GM18511 (cell line): ENCODE data around the gene TUFT1.
"Not testable (repeated sequence)": the region's sequence is repeated elsewhere in the genome, so short reads cannot be mapped to it uniquely, and the experiment has no call there.

Experiments used
- ATAC-seq: cut with Tn5 transposase; IDR thresholded peaks from one replicate; pipeline ENCODE4 v1.9.1; 2021; ENCODE audit warnings: mild to moderate bottlenecking, moderate library complexity; ENCODE audit not compliant: unreplicated experiment

The TUFT1 gene

DNA sequence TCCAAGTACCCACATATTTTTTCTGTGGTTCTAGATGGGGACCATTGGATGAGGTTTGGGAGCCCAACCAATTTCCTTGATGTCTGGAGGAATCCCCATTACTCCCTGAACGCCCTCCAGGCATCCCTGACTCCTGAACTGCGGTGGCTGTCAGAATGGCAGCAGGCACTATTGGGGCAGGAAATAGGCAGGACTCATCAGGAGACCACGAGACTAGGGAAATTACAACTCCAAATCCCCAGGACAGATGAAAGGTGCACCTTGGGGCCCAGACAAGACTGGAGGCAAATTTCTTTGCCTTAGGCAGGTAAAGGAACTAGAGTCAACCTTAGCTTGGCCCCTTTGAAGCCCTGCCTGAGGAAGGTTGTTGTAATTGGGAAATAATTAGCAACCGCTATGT is 27.8 kb upstream of the TUFT1 start:
- no peak for ATAC-seq

DNA sequence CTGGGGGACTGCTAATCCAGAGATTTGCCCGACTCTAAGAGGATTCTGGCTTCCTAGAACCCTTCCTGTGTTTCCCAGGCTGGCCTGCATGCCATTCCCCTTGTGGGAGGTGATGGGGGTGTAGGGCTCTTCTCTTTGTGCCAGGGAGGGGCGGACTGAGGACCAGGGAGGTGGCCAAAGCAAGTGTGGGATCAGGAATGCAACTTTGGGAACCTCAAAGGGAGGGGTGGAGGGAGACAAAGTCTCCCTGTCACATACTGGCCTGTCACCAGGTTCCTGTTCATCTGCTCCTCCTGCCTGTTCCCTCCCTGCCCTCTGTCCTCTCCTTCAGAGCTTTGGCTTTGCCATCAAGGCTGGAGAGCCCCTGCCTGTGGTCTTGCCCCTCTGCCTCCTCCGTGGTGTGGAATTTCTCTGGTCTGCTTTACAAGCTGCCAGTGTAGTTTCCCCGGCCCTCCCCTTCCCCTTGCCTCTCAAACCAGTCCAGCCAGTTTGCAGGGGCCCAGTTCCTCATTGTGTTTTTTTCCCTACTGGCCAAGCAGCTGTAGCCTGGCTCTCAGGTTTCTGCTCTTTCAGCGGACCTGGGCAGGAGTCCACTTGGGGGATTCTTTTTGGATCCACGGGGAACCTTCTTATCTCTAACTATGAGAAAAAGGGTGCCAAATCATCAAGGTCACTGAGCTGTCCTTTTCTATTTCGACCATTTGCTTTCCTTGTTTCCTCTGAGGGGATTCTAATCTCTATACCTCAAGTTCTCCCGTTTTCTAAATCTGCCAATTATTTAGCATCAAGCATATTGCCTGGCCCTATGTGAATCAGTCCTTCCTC is 27.1 kb upstream of the TUFT1 start:
- no peak for ATAC-seq

DNA sequence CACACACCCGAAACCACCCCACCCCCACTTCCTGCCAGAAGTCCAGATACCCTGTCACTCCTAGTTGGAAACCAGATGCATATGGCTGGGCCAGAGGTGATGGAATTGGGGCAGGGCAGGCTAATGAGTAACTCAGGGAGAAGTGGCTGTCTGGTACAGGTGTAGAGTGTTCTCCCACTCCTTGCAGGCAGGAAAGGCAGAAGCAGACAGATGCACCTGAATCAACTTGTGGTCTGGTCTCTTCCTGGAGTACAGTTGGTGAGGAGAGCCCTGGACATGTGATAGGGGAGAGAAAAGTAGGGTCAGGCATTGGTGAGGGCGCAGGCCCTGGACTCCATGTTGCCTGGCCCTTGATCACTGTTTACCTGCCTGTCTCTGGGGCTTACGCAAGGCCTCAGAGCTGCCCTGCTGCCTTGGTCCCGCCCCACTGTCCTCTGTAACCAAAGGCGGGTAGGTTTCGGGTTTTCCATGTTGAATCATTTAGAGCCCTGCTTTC is 26.4 kb upstream of the TUFT1 start:
- no peak for ATAC-seq

DNA sequence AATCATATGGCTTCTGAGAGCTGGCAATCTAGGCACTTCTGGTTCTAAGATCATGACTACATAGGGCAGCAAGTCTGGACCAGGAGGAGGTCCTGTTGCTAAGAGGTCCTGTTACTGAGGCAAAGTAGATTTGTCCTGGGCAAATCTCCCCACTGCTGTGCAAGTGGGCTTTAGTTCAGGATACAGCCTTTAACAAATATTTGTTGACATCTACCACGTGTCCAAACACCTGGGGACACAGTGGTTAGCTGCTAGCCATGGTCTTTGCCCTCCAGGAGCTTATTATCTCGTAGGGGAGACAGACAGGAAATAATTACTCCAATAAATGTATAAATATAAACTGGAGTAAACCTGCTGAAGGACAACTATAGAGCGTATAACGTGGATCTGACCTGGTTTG is 25.7 kb upstream of the TUFT1 start:
- no peak for ATAC-seq

DNA sequence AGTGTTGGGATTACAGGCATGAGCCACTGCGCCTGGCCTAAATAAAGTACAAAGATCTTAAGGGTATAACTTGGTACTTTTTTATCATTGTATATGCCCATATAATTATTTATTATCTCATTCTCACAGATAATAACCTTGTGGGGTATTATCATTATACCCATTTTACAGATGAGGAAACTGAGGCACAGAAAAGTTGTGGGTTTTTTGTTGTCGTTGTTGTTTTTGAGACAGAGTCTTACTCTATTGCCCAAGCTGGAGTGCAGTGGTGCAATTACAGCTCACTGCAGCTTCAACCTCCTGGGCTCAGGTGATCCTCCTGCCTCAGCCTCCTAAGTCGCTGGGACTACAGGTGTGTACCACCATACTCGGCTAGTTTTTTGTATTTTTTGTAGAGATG is 24.8 kb upstream of the TUFT1 start:
- no peak for ATAC-seq

DNA sequence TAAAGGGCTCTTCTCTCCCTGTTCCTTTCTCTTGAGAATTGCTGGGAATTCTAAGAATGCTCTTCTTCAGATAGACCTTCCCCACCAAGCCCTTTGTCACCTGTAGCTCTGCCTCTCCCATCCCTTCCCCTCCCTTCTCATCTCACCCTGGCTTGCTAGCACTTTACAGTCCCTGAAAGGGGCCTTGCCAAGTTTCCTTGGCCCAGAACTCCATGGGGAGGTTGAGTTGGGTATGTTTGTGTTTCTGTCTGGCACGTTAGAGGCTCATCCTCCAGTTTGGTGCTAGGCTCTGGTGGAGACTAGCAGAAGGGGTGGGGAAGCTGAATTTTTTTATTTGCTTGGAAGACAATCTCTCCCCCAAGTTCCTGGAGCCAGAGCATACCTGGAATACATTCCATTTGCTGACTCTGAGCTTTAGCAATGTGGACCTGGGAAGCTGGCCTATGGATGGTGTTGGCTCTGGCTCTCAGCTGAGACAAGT is 24.0 kb upstream of the TUFT1 start:
- no peak for ATAC-seq

DNA sequence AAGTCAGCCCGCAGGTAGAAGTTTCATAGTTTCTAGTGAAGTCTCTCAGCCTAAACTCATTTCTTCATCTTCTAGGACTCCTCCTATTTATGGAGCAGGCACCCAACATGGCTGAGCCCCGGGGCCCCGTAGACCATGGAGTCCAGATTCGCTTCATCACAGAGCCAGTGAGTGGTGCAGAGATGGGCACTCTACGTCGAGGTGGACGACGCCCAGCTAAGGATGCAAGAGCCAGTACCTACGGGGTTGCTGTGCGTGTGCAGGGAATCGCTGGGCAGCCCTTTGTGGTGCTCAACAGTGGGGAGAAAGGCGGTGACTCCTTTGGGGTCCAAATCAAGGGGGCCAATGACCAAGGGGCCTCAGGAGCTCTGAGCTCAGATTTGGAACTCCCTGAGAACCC is 21.7 kb upstream of the TUFT1 start:
- no peak for ATAC-seq

DNA sequence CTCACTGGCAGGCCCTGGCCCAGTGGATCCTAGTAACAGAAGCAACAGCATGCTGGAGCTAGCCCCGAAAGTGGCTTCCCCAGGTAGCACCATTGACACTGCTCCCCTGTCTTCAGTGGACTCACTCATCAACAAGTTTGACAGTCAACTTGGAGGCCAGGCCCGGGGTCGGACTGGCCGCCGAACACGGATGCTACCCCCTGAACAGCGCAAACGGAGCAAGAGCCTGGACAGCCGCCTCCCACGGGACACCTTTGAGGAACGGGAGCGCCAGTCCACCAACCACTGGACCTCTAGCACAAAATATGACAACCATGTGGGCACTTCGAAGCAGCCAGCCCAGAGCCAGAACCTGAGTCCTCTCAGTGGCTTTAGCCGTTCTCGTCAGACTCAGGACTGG is 21.2 kb upstream of the TUFT1 start:
- no peak for ATAC-seq

DNA sequence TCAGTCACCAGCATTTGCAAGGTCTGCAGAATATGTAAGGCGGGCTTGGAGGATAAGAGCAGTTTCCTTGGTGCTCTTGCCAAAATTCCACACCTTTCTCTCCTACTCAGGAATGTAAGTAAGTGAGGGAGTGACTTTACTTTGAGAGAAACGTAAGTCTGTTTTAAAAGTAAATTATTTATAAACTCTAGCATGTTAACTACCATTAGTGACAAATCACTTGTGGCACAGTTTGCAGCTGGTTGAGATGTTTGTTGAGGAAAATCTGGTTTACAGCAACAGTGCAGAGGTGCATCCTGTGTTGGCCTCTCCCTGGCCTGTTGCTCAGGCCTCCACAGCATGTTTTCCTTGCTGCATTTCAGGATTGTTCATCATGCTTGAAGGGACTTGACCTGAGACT is 20.4 kb upstream of the TUFT1 start:
- no peak for ATAC-seq

DNA sequence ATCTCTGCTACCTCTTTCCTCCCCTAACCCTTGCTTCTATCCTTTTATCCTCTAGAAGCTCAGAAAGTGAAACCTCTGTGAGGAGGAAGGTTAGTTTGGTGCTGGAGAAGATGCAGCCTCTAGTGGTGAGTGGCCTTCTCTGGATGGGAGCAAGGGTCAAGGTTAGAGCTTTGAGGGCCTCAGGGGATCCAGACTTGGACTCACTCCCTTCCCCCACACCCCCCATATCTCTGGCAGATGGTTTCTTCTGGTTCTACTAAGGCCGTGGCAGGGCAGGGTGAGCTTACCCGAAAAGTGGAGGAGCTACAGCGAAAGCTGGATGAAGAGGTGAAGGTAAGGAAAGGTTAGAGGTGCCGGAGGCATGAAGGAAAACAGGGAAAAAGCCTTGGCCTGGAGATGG is 19.8 kb upstream of the TUFT1 start:
- no peak for ATAC-seq

DNA sequence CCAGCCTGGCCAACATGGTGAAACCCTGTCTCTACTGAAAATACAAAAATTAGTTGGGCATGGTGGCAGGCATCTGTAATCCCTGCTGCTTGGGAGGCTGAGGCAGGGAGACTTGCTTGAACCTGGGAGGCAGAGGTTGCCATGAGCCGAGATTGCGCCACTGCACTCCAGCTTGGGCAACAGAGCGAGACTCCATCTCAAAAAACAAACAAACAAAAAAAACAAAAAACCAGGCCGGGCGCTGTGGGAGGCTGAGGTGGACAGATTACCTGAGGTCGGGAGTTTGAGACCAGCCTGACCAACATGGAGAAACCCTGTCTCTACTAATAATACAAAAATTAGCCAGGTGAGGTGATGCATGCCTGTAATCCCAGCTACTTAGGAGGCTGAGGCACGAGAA is 17.7 kb upstream of the TUFT1 start:
- not testable (repeated sequence) for ATAC-seq

DNA sequence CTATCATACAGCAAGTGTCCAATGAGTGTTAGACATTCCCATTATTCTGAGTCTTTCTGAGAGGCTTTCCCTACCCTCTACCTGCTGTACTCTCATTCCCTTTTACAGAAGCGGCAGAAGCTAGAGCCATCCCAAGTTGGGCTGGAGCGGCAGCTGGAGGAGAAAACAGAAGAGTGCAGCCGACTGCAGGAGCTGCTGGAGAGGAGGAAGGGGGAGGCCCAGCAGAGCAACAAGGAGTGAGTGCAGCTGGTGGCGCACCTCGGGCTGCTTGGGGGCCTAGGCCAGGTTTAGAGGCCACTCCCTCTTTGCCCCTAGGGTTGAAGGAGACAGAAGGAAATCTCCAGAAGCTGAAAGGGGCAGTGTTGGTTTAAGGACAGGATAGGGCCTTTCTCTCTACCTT is 16.8 kb upstream of the TUFT1 start:
- ATAC-seq: no peak

DNA sequence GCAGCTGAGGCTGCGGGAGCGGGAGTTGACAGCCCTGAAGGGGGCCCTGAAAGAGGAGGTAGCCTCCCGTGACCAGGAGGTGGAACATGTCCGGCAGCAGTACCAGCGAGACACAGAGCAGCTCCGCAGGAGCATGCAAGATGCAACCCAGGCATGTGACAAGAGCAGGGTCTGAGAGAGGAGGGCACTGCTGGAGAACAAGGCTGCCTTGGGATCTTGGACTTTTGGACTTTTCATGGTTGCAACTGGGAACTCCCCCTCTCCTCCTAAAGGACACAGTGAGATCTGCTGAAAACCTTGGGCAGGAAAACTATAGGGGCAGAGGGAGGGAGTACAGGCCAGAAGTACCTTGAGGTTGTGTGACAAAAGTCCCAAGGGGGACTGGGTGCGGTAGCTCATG is 15.4 kb upstream of the TUFT1 start:
- no peak for ATAC-seq

DNA sequence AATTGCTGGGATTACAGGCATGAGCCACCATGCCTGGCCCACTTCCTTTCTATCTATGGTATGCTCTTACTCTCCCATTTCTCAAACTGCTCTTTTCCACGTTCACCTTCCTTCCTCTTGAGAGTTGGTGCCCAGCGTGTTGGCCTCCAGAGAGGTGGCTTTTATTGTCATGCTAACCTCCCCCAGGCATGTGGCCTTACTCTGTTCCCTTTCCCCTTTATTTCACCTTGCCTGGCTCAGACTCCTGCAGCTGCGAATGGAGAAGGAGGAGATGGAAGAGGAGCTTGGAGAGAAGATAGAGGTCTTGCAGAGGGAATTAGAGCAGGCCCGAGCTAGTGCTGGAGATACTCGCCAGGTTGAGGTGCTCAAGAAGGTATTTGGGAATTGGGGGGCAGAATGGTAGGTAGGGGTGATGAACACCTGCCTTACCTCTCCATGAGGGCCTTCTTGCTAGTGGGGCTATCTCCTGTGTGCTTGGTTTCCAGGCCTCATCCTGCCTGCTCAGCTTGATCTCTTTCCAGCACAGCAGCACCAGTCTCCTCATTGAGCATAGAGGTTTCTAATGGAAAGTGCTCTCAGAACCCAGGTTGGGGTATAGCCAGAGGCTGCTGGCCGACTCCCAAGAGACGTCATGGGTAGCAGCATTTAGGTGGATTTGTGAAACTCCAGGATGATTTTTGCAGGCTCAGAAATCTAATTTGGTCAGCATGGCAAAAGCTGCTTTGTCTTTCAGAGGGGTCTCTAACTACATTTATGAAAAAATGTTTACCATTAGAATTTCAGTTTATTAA is 13.2 kb upstream of the TUFT1 start:
- ATAC-seq: no peak

DNA sequence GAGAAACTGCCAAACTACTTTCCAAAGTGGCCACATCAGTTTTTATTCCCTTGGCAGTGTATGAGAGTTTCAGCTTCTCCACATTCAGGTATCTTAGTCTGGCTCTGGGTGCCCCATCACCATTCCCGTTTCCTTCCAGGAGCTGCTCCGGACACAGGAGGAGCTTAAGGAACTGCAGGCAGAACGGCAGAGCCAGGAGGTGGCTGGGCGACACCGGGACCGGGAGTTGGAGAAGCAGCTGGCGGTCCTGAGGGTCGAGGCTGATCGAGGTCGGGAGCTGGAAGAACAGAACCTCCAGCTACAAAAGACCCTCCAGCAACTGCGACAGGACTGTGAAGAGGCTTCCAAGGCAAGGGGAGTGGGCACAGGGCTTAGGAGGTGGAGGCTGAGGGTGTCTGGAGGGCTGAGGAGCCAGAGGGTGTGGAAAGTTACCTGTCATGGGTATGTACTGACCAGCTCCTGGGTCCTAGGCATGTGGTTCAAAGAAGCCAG is 10.9 kb upstream of the TUFT1 start:
- ATAC-seq: no peak

DNA sequence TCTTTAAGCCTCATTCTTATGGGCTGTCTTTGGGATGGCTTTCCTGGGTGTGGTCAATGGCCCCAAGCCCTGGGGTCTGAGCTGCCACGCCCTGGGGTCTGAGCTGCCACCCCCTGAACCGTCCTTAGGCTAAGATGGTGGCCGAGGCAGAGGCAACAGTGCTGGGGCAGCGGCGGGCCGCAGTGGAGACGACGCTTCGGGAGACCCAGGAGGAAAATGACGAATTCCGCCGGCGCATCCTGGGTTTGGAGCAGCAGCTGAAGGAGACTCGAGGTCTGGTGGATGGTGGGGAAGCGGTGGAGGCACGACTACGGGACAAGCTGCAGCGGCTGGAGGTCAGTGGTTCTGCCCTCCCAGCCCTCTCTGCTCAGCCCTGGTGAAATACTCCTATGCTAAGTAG is 10.3 kb upstream of the TUFT1 start:
- ATAC-seq: no peak

DNA sequence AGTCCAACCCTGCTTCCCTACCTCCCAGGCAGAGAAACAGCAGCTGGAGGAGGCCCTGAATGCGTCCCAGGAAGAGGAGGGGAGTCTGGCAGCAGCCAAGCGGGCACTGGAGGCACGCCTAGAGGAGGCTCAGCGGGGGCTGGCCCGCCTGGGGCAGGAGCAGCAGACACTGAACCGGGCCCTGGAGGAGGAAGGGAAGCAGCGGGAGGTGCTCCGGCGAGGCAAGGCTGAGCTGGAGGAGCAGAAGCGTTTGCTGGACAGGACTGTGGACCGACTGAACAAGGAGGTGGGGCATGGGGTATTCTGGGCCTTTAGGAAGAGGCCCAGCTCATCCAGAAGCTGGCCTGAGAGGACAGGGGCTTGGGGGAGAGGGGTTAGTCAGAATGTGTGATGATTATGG is 9.6 kb upstream of the TUFT1 start:
- ATAC-seq: no peak

DNA sequence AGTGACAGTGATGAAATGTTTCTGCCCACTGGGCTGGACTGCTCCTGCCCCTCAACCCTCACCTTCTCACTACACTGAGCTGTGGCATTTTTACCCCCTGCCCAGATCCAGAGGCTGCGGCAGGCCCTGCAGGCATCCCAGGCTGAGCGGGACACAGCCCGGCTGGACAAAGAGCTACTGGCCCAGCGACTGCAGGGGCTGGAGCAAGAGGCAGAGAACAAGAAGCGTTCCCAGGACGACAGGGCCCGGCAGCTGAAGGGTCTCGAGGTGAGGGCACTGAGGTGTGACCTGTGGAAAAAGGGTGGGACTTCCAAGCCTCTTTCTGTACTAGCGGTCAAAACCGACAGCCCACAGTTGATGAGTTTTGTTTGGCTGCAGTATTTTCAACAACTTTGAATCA is 6.2 kb upstream of the TUFT1 start:
- ATAC-seq: no peak

DNA sequence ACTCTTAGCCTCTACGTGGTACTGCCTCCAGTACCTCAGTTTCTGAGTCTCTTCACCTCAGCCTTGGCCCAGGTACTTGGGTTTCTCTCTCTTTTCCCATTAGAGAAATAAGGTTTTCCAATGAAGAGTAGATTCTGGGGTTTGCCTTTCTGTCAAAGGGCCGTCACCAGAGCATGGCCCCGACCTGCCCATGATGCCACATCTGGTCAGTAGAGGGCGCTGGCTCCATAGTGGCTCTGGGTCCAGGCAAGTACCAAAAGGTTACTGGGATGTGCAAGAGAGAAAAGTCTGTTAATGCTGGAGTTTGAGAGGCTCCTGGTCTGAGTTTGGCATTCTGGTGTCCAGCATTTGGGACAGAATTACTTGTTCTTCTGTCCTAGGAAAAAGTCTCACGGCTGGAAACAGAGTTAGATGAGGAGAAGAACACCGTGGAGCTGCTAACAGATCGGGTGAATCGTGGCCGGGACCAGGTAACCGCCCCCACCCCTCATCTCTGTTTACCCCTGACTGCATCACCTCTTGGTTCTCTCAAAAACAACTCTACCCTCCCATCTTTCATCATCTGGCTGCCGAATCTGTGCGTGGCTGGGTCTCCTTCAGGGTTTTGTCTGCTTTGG is 5.3 kb upstream of the TUFT1 start:
- ATAC-seq: no peak

DNA sequence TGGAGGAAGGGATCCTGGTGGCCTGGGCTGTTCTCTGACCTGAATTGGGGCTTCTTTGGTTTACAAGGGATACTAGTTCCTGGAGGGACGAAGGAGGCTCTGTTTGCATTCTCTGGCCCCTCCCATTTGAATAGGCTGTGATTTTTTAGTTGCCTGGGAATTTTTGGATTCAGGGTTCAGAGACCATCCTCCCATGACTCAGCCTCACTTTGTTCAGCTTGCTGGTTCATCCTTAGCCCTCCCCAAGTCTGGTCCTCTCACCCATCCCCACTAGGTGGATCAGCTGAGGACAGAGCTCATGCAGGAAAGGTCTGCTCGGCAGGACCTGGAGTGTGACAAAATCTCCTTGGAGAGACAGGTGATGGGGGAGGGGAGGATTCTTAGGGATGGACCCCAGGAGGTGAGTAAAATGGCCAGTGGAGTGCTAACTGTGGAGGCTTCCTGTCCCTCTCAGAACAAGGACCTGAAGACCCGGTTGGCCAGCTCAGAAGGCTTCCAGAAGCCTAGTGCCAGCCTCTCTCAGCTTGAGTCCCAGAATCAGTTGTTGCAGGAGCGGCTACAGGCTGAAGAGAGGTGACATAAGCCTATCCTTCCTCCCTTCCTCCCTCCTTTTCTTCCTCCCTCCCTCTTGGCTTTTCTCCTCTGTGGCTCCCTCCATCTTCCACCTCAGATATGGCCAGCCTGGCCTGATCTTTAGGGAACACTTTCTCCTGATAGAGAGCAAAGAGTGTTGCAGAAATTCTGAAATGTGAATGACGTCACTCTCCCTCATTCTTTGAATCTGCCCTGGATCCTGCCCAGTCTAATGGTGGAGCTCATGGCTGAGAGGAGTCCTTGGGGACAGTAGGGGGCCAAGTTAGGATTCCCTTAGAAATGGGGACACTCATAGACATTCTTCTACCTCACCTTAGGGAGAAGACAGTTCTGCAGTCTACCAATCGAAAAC is 4.5 kb upstream of the TUFT1 start:
- ATAC-seq: no peak
